OCI-LY3 (cell line): Measurements from ENCODE around the gene NCEH1.

Source experiments
- H2AFZ ChIP-seq: fragments of 200-600, 300-600 bp; shearing (Covaris generic); 2 replicates; pipeline ENCODE4 v1.6.0; 2014; ENCODE audit warnings: antibody characterized with exemption, low read depth, low read length
- H3K27ac ChIP-seq: fragments of 200-600, 300-600 bp; sonication (generic); 2 replicates; pipeline ENCODE4 v1.5.1; 2014; ENCODE audit warnings: mild to moderate bottlenecking, low read length, moderate library complexity, mixed read lengths
- H3K27me3 ChIP-seq: fragments of 200-600, 300-600 bp; sonication (generic); 2 replicates; pipeline ENCODE4 v1.6.1; 2014; ENCODE audit warnings: low read depth, low read length, mixed read lengths
- H3K36me3 ChIP-seq: fragments of 200-600, 300-600 bp; sonication (generic); replicated peaks from 2 replicates; pipeline ENCODE3; 2014; ENCODE audit warnings: low read depth, low read length, mixed read lengths
- H3K4me1 ChIP-seq: fragments of 300-600, 200-600 bp; sonication (generic); 2 replicates; pipeline ENCODE4 v1.6.1; 2014; ENCODE audit warnings: low read length, mixed read lengths
- H3K4me2 ChIP-seq: fragments of 200-600, 300-600 bp; sonication (generic); 2 replicates; pipeline ENCODE4 v1.6.1; 2014; ENCODE audit warnings: low read length, mixed read lengths
- H3K4me3 ChIP-seq: fragments of 300-600, 200-600 bp; sonication (generic); 2 replicates; pipeline ENCODE4 v1.5.1; 2014; ENCODE audit warnings: antibody characterized with exemption, mild to moderate bottlenecking, low read length, moderate library complexity
- H3K79me2 ChIP-seq: fragments of 300-600, 200-600 bp; shearing (Covaris generic); 2 replicates; pipeline ENCODE4 v1.6.1; 2014; ENCODE audit warnings: mild to moderate bottlenecking, low read length, mixed read lengths
- H3K9ac ChIP-seq: fragments of 300-600, 200-600 bp; shearing (Covaris generic); 2 replicates; pipeline ENCODE4 v1.6.0; 2014; ENCODE audit warnings: mild to moderate bottlenecking, low read length, moderate library complexity
- H3K9me3 ChIP-seq: fragments of 200-600, 300-600 bp; shearing (Covaris generic); 2 replicates; pipeline ENCODE4 v1.6.1; 2014; ENCODE audit warnings: low read length, mixed read lengths; ENCODE audit not compliant: insufficient read depth
- H4K20me1 ChIP-seq: fragments of 200-600, 300-600 bp; sonication (generic); 2 replicates; pipeline ENCODE4 v1.6.1; 2016; ENCODE audit warnings: low read length, mixed read lengths; ENCODE audit not compliant: insufficient read depth
- CTCF ChIP-seq: fragments of 200-600, 300-600 bp; sonication (generic); IDR thresholded peaks from 2 replicates; pipeline ENCODE4 v1.5.1; 2014; ENCODE audit warnings: antibody characterized with exemption, low read length, low read depth
- EZH2phosphoT487 ChIP-seq: fragments of 200-600 bp; shearing (Covaris generic); IDR thresholded peaks from 2 replicates; pipeline ENCODE4 v1.6.1; 2018; ENCODE audit warnings: antibody characterized with exemption, mixed run types, low read depth

Gene NCEH1

GRCh38 chr3:172709774-172710663 lies 848 bp downstream of the NCEH1 start:
- no peaks in the 10 kb centered on the region for H4K20me1 ChIP-seq
- H3K27ac ChIP-seq, result no peak overlapping the region
- peaks cover 11% of the 10 kb centered on the region for H3K4me1 ChIP-seq
- no peak for TF ChIP-seq CTCF
- TF ChIP-seq EZH2phosphoT487, result no peak
- no peaks in the 10 kb centered on the region for H3K9me3 ChIP-seq
- peak overlapping the region; percentile 77 for H3K9ac ChIP-seq
- H3K27me3 ChIP-seq, result peaks cover 2% of the 10 kb centered on the region; the same call in 1 of the 2 replicates
- peak overlapping the region; percentile 88 for H3K4me2 ChIP-seq
- H3K36me3 ChIP-seq, result no peaks in the 10 kb centered on the region
- H3K79me2 ChIP-seq, result no peaks in the 10 kb centered on the region
- H3K4me3 ChIP-seq, result peak overlapping the region; percentile 96
- peak overlapping the region; percentile 77 for H2AFZ ChIP-seq

- Histone ChIP-seq H3K36me3 (no peaks in the 10 kb centered on the region), H3K9ac (no peak overlapping the region), H3K27ac (no peak overlapping the region), H3K4me2 (peak overlapping the region; percentile 88; the same call in 1 of the 2 replicates), H4K20me1 (no peaks in the 10 kb centered on the region), H3K27me3 (peaks cover 2% of the 10 kb centered on the region; the same call in 1 of the 2 replicates), H3K4me3 (no peak overlapping the region), H3K4me1 (peaks cover 11% of the 10 kb centered on the region), H2AFZ (no peak overlapping the region), H3K79me2 (no peaks in the 10 kb centered on the region), H3K9me3 (no peaks in the 10 kb centered on the region)
- TF ChIP-seq CTCF, result no peak
- no peak for TF ChIP-seq EZH2phosphoT487
Observed at GRCh38 chr3:172708921-172709773, 1.7 kb downstream of the NCEH1 start.

- no peaks in the 10 kb centered on the region for H3K9me3 ChIP-seq
- no peak overlapping the region for H3K27ac ChIP-seq
- no peaks in the 10 kb centered on the region for H3K79me2 ChIP-seq
- TF ChIP-seq EZH2phosphoT487, result no peak
- no peak for TF ChIP-seq CTCF
- H2AFZ ChIP-seq, result no peak overlapping the region
- H3K9ac ChIP-seq, result no peak overlapping the region
- H4K20me1 ChIP-seq, result no peaks in the 10 kb centered on the region
- H3K4me1 ChIP-seq, result peaks cover 11% of the 10 kb centered on the region
- H3K4me3 ChIP-seq, result no peak overlapping the region
- no peak overlapping the region for H3K4me2 ChIP-seq
- no peaks in the 10 kb centered on the region for H3K36me3 ChIP-seq
- H3K27me3 ChIP-seq, result peaks cover 2% of the 10 kb centered on the region; the same call in 1 of the 2 replicates
Observed at GRCh38 chr3:172707967-172708366, 2.9 kb downstream of the NCEH1 start.

GRCh38 chr3:172707030-172707429 lies 3.8 kb downstream of the NCEH1 start:
- H3K4me3 ChIP-seq, result no peak overlapping the region
- peaks cover 2% of the 10 kb centered on the region; the same call in 1 of the 2 replicates for H3K27me3 ChIP-seq
- H3K4me1 ChIP-seq, result peaks cover 11% of the 10 kb centered on the region
- TF ChIP-seq CTCF (no peak), EZH2phosphoT487 (no peak)
- no peaks in the 10 kb centered on the region for H4K20me1 ChIP-seq
- H3K79me2 ChIP-seq, result no peaks in the 10 kb centered on the region
- H3K27ac ChIP-seq, result no peak overlapping the region
- H2AFZ ChIP-seq, result no peak overlapping the region
- no peak overlapping the region for H3K4me2 ChIP-seq
- no peak overlapping the region for H3K9ac ChIP-seq
- H3K9me3 ChIP-seq, result no peaks in the 10 kb centered on the region
- H3K36me3 ChIP-seq, result no peaks in the 10 kb centered on the region
